Measurements from ENCODE around the gene RAMACL.

RAMACL gene

GRCh38 chr6:166617359-166617758 is 30.9 kb upstream of the RAMACL start:
- H3K4me3 ChIP-seq (ENCODE audit: control insufficient read depth, low read depth, low read length), result no peak overlapping the region
- DNase-seq (ENCODE audit: low read depth), result no peak
- TF ChIP-seq CTCF (IDR thresholded peaks at IDR 0.05; ENCODE audit: control insufficient read depth, insufficient read depth, low read depth, low read length, missing control alignments), result no peak

GRCh38 chr6:166616261-166617238 is 30.1 kb upstream of the RAMACL start:
- TF ChIP-seq CTCF (IDR thresholded peaks at IDR 0.05; ENCODE audit: control insufficient read depth, insufficient read depth, low read depth, low read length, missing control alignments), result no peak
- no peak overlapping the region for H3K4me3 ChIP-seq (ENCODE audit: control insufficient read depth, low read depth, low read length)
- DNase-seq (ENCODE audit: low read depth), result no peak

GRCh38 chr6:166615059-166615770 is 28.7 kb upstream of the RAMACL start:
- DNase-seq (ENCODE audit: low read depth), result no peak
- TF ChIP-seq CTCF (IDR thresholded peaks at IDR 0.05; ENCODE audit: control insufficient read depth, insufficient read depth, low read depth, low read length, missing control alignments), result no peak

GRCh38 chr6:166614589-166614988 is 28.1 kb upstream of the RAMACL start:
- H3K4me3 ChIP-seq (ENCODE audit: control insufficient read depth, low read depth, low read length), result no peak overlapping the region
- no peak for TF ChIP-seq CTCF (IDR thresholded peaks at IDR 0.05; ENCODE audit: control insufficient read depth, insufficient read depth, low read depth, low read length, missing control alignments)
- no peak for DNase-seq (ENCODE audit: low read depth)

More at GRCh38 chr6:166615059-166615770, 28.7 kb upstream of the RAMACL start:
- H3K4me3 ChIP-seq (ENCODE audit: control insufficient read depth, low read depth, low read length), result no peak overlapping the region

- no peak for TF ChIP-seq CTCF (IDR thresholded peaks at IDR 0.05; ENCODE audit: control insufficient read depth, insufficient read depth, low read depth, low read length, missing control alignments)
- DNase-seq (ENCODE audit: low read depth), result no peak
Observed at GRCh38 chr6:166614171-166614583, 27.7 kb upstream of the RAMACL start.

GRCh38 chr6:166613027-166613426 is 26.5 kb upstream of the RAMACL start:
- no peak overlapping the region for H3K4me3 ChIP-seq (ENCODE audit: control insufficient read depth, low read depth, low read length)
- DNase-seq (ENCODE audit: low read depth), result no peak
- no peak for TF ChIP-seq CTCF (IDR thresholded peaks at IDR 0.05; ENCODE audit: control insufficient read depth, insufficient read depth, low read depth, low read length, missing control alignments)

More at GRCh38 chr6:166614171-166614583, 27.7 kb upstream of the RAMACL start:
- no peak overlapping the region for H3K4me3 ChIP-seq (ENCODE audit: control insufficient read depth, low read depth, low read length)

Measured in AG09309 (cell line).